ENCODE results near the gene UCK2. TPM values are rescaled to one million over a fixed set of nuclear protein-coding genes. Genes with fewer than 3 reads are reported as not detected.

The UCK2 gene
- total RNA-seq, 1 donor = 74.2 TPM

DNA sequence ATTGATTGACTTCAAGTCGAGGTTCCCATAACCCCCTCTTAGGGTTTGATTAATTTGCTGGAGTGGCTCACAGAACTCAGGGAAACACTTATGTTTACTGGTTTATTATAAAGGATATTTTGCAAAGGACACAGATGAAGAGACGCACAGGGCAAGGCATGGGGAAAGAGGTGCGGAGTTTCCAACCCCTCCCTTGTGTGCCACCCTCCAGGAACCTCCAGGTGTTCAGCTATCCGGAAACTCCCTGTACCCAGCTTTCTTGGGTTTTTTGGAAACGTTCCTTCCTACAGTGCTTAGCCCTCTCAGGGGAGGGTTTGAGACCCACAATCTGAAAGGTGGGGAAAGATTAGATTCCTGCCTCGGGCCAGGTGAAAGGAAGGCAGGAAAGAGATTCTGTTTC, 48.2 kb downstream of the UCK2 start:
- H4K20me1 ChIP-seq (ENCODE audit: insufficient read depth, low read length) = peaks cover 6% of the 10 kb centered on the region
- no peaks in the 10 kb centered on the region for H3K27me3 ChIP-seq (ENCODE audit: insufficient read depth, low read length)
- no peak overlapping the region for H3K27ac ChIP-seq (ENCODE audit: low read depth, low read length)
- H3K9me3 ChIP-seq (ENCODE audit: low read depth, low read length) = no peaks in the 10 kb centered on the region
- no peak overlapping the region for H3K4me2 ChIP-seq (ENCODE audit: insufficient read depth, low read length)
- no peak overlapping the region for H3K4me3 ChIP-seq (ENCODE audit: insufficient read depth, low read length)
- H3K4me1 ChIP-seq (ENCODE audit: insufficient read depth, low read length) = peaks cover 3% of the 10 kb centered on the region
- no peak overlapping the region for H2AFZ ChIP-seq (ENCODE audit: low read length)
- TF ChIP-seq, protein P1, sequence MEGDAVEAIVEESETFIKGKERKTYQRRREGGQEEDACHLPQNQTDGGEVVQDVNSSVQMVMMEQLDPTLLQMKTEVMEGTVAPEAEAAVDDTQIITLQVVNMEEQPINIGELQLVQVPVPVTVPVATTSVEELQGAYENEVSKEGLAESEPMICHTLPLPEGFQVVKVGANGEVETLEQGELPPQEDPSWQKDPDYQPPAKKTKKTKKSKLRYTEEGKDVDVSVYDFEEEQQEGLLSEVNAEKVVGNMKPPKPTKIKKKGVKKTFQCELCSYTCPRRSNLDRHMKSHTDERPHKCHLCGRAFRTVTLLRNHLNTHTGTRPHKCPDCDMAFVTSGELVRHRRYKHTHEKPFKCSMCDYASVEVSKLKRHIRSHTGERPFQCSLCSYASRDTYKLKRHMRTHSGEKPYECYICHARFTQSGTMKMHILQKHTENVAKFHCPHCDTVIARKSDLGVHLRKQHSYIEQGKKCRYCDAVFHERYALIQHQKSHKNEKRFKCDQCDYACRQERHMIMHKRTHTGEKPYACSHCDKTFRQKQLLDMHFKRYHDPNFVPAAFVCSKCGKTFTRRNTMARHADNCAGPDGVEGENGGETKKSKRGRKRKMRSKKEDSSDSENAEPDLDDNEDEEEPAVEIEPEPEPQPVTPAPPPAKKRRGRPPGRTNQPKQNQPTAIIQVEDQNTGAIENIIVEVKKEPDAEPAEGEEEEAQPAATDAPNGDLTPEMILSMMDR (IDR thresholded peaks at IDR 0.05; ENCODE audit: extremely low read depth, low read depth, low read length) = no peak
- no peaks in the 10 kb centered on the region for H3K36me3 ChIP-seq (ENCODE audit: insufficient read depth, low read length)
- H3K79me2 ChIP-seq (ENCODE audit: insufficient read depth, low read length) = peaks cover 99% of the 10 kb centered on the region
- DNase-seq (ENCODE audit: insufficient read length, low spot score, missing footprints) = no peak

DNA sequence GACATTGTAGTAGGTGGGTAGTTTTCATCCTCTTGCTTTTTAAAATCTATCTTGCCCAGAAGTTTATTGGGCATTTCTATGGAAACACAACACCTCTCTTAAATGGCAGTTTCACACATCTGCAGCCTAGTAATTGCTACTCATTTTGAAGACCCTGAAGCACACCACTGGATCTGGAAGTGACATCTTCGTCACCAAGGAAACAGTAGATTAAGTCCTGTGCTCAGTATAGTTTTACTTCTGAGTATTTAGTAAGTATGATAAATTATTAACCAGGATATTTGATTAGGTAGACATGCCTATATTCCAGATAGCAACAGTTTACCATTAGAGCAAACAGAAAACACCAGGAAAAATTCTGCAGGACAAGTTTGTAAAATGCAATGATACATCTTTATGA, 48.7 kb downstream of the UCK2 start:
- Histone ChIP-seq H3K79me2 (ENCODE audit: insufficient read depth, low read length) (peaks cover 98% of the 10 kb centered on the region), H3K9me3 (ENCODE audit: low read depth, low read length) (no peaks in the 10 kb centered on the region), H4K20me1 (ENCODE audit: insufficient read depth, low read length) (peaks cover 7% of the 10 kb centered on the region), H3K4me3 (ENCODE audit: insufficient read depth, low read length) (no peak overlapping the region), H3K4me2 (ENCODE audit: insufficient read depth, low read length) (no peak overlapping the region), H3K27ac (ENCODE audit: low read depth, low read length) (no peak overlapping the region), H3K27me3 (ENCODE audit: insufficient read depth, low read length) (no peaks in the 10 kb centered on the region), H2AFZ (ENCODE audit: low read length) (no peak overlapping the region), H3K36me3 (ENCODE audit: insufficient read depth, low read length) (no peaks in the 10 kb centered on the region), H3K4me1 (ENCODE audit: insufficient read depth, low read length) (peaks cover 3% of the 10 kb centered on the region)
- no peak for DNase-seq (ENCODE audit: insufficient read length, low spot score, missing footprints)
- TF ChIP-seq, protein P1 (IDR thresholded peaks at IDR 0.05; ENCODE audit: extremely low read depth, low read depth, low read length) = no peak

DNA sequence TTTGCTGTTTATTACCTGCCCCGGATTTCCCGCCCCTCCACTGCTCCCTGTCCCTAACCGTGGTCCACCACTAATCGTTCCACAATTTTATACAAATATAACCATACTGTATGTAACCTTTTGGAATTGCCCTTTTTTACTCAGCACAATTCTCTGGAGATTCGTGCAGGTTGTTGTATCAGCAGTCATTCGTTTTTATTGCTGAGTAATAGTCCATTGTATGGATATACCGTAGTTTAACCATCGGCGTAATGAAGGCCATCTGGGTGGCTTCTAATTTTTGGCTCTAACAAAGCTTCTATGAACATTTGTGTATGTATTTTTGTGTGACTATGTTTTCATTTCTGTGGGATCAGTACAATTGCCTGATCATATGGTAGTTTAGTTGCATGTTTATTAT, 50.0 kb downstream of the UCK2 start:
- Histone ChIP-seq H3K9me3 (ENCODE audit: low read depth, low read length) (no peaks in the 10 kb centered on the region), H3K27ac (ENCODE audit: low read depth, low read length) (no peak overlapping the region), H3K27me3 (ENCODE audit: insufficient read depth, low read length) (no peaks in the 10 kb centered on the region), H3K36me3 (ENCODE audit: insufficient read depth, low read length) (no peaks in the 10 kb centered on the region), H4K20me1 (ENCODE audit: insufficient read depth, low read length) (peaks cover 3% of the 10 kb centered on the region), H3K4me3 (ENCODE audit: insufficient read depth, low read length) (no peak overlapping the region), H3K4me1 (ENCODE audit: insufficient read depth, low read length) (no peaks in the 10 kb centered on the region), H3K79me2 (ENCODE audit: insufficient read depth, low read length) (peaks cover 98% of the 10 kb centered on the region), H2AFZ (ENCODE audit: low read length) (no peak overlapping the region), H3K4me2 (ENCODE audit: insufficient read depth, low read length) (no peak overlapping the region)
- TF ChIP-seq, protein P1 (IDR thresholded peaks at IDR 0.05; ENCODE audit: extremely low read depth, low read depth, low read length) = no peak
- no peak for DNase-seq (ENCODE audit: insufficient read length, low spot score, missing footprints)

DNA sequence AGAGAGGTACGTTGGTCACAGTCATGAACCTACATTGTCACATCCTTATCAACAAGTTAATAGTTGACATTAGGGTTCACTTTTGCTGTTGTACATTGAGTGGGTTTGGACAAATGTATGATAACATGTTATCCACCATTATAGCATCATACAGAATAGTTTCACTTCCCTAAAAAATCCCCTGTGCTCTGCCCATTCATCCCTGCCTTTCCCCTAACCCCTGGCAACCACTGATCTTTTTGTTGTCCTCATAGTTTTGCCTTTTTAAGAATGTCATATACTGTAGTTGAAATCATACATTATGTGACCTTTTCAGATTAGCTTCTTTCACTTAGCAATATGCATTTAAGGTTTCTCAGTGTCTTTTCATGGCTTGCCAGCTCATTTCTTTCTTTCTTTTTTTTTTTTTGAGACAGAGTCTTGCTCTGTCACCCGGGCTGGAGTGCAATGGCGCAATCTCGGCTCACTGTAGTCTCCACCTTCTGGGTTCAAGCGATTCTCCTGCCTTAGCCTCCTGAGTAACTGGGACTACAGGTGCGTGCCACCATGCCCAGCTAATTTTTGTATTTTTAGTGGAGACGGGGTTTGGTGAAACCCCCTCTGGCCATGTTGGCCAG, 50.6 kb downstream of the UCK2 start:
- Histone ChIP-seq H3K9me3 (ENCODE audit: low read depth, low read length) (no peaks in the 10 kb centered on the region), H4K20me1 (ENCODE audit: insufficient read depth, low read length) (peaks cover 5% of the 10 kb centered on the region), H2AFZ (ENCODE audit: low read length) (no peak overlapping the region), H3K4me3 (ENCODE audit: insufficient read depth, low read length) (no peak overlapping the region), H3K27me3 (ENCODE audit: insufficient read depth, low read length) (no peaks in the 10 kb centered on the region), H3K36me3 (ENCODE audit: insufficient read depth, low read length) (no peaks in the 10 kb centered on the region), H3K27ac (ENCODE audit: low read depth, low read length) (no peak overlapping the region), H3K79me2 (ENCODE audit: insufficient read depth, low read length) (peaks cover 97% of the 10 kb centered on the region), H3K4me1 (ENCODE audit: insufficient read depth, low read length) (peaks cover 2% of the 10 kb centered on the region), H3K4me2 (ENCODE audit: insufficient read depth, low read length) (no peak overlapping the region)
- TF ChIP-seq, protein P1 (IDR thresholded peaks at IDR 0.05; ENCODE audit: extremely low read depth, low read depth, low read length) = no peak
- no peak for DNase-seq (ENCODE audit: insufficient read length, low spot score, missing footprints)

Data from osteoblast (primary cell).